Heart left ventricle (tissue), 16 donors: ENCODE data around the gene FLYWCH1. TPM values are rescaled to one million over a fixed set of nuclear protein-coding genes. Genes with fewer than 3 reads are reported as not detected.

Experiments
- ATAC-seq, 4 donors: fragments of 200-7000 bp; cut with Tn5 transposase; one replicate each; pipeline ENCODE4 v1.9.1; 2020 to 2022; ENCODE audit warnings: moderate library complexity in 4 of 4, mild to moderate bottlenecking in 3 of 4, moderate number of reproducible peaks in 1 of 4
- DNase-seq, 5 donors: peaks; one replicate each; pipeline ENCODE4 v3.0.0-alpha.2; 2020
- H3K27ac ChIP-seq, 12 donors: fragments of 200-600 bp; sonication (generic) in 4 of 12; one replicate each; pipeline versions ENCODE4 v1.5.0 to v1.8.0; 2016 to 2022; ENCODE audit warnings: mild to moderate bottlenecking in 2 of 12
- H3K27me3 ChIP-seq, 9 donors: fragments of 200-600 bp; sonication (generic) in 2 of 9; one replicate each; pipeline versions ENCODE4 v1.5.1 to v1.8.0; 2016 to 2022; ENCODE audit warnings: mild to moderate bottlenecking in 3 of 9
- H3K36me3 ChIP-seq, 9 donors: fragments of 200-600 bp; sonication (generic) in 2 of 9; one replicate each; pipeline versions ENCODE4 v1.5.0 to v1.8.0; 2018 to 2022; ENCODE audit warnings: mild to moderate bottlenecking in 2 of 9
- H3K4me1 ChIP-seq, 12 donors: fragments of 200-600 bp; sonication (generic) in 4 of 12; one replicate each; pipeline versions ENCODE4 v1.5.0 to v1.8.0; 2016 to 2022; ENCODE audit warnings: mild to moderate bottlenecking in 3 of 12
- H3K4me3 ChIP-seq, 12 donors: fragments of 200-600 bp; sonication (generic) in 4 of 12; one replicate each; pipeline versions ENCODE4 v1.5.0 to v1.8.0; 2017 to 2022; ENCODE audit warnings: mild to moderate bottlenecking in 9 of 12, moderate library complexity in 4 of 12
- H3K9me3 ChIP-seq, 12 donors: fragments of 200-600 bp; sonication (generic) in 4 of 12; one replicate each; pipeline versions ENCODE4 v1.5.0 to v1.8.0; 2016 to 2022; ENCODE audit warnings: mild to moderate bottlenecking in 1 of 12
- CTCF ChIP-seq, 12 donors: fragments of 200-600 bp; sonication (generic) in 4 of 12; IDR thresholded peaks; one replicate each; pipeline versions ENCODE4 v1.5.0 to v1.8.0; 2018 to 2022; ENCODE audit warnings: antibody characterized with exemption in 12 of 12, mild to moderate bottlenecking in 5 of 12
- POLR2A ChIP-seq, 2 donors: fragments of 450-650 bp; IDR thresholded peaks; one replicate each; pipeline ENCODE4 v1.6.1; 2017; ENCODE audit warnings: antibody characterized with exemption in 2 of 2, mild to moderate bottlenecking in 2 of 2, moderate library complexity in 2 of 2
- WGBS, 4 donors: extraction: QIAGEN DNeasy Blood & Tissue Kit in 2 of 4; methylation state at CpG; one replicate each; pipeline versions ENCODE4 v1.1.5 to v1.1.7; 2013 to 2018; 5-methylcytosine and 5-hydroxymethylcytosine counted together
- intact Hi-C, 10 donors: fragments of 100-400 bp; cut with DNase I; formaldehyde crosslinking; loops; one replicate each; pipeline versions ENCODE4 v1.11.1 to v1.14.2; 2022
- polyA plus RNA-seq, 2 donors: library from polyadenylated mRNA; stranded (reverse); fragments of 200-250 nt; gene quantifications; one replicate each; pipeline ENCODE4 v1.2.3, GENCODE V29; 2013
- total RNA-seq, 9 donors: library from RNA; depleted of rRNA in 2 of 9; stranded (reverse); fragments of >200 nt in 2 of 9; fragmentation: NEBNext Ultra II Directional in 3 of 9; extraction: Animal tissue kit (Norgen Biotek cat#: 25700) in 3 of 9; gene quantifications; one replicate each; pipeline versions ENCODE4 v1.1.0 to v1.2.4, GENCODE V29; 2016 to 2023
- donor health status: ischemic (EF 13 %, LVEDD 7.1; RV severe dilation, severe dysfunction).
- donor health status: healthy with polysubstance abuse.
- donor health status: DM: no; HTN: yes; CAD: no.
- donor health status: DM: no; HTN: no; CAD: no.
- donor health status: ischemic (EF 25% LVEDD 6.9; RV normal size, moderate dysfunction).
- donor health status: ischemic (EF 25% LVEDD 5.7; RV mildly dilated, moderate dysfunction).
- donor health status: healthy.
- donor health status: DM: yes; HTN: yes; CAD: no.
- donor health status: ischemic (EF 35%, LVEDD 5.7; RV mildly dilated, moderate dysfunction).
- donor health status: nonischemic (EF 11% LVEDD 7.7; RV severe dilation, severe dysfunction).
- donor health status: DM: yes; HTN: yes; CAD: no.
- donor health status: PGD.
- donor health status: ischemic (EF 29% LVEDD 5.4; RV normal size, mild dysfunction).
- donor health status: nonischemic (EF 23%, LVEDD 6.1; RV moderate dilation, normal function).

FLYWCH1 gene
- total and polyA plus RNA-seq, 11 donors: 26.3 to 48.4 (median 34.1) TPM

- peaks cover 0 to 5% (median 0%) of the 10 kb centered on the region in 9 donors for H3K36me3 ChIP-seq
- intact Hi-C loops: loop anchor here in 1 of 10 donors (10.0 kb wide), 1 partner anchor 92 kb away; no protein-coding TSS in a partner anchor
- no peak overlapping the region for H3K27ac ChIP-seq
- peak overlapping the region in 9 of 12 donors; percentile 3 to 39 (median 30) for H3K4me3 ChIP-seq
- no peaks in the 10 kb centered on the region for H3K9me3 ChIP-seq
- TF ChIP-seq CTCF (IDR thresholded peaks at IDR 0.05) (no peak), POLR2A (IDR thresholded peaks at IDR 0.05) (no peak)
- peak in 1 of 5 donors; percentile 58 for DNase-seq
- 9 to 23% (median 13%) methylated on average over 11 to 51 of the region's 51 CpGs for WGBS, 4 donors
- no peak for ATAC-seq
- peaks cover 6 to 71% (median 51%) of the 10 kb centered on the region in 12 donors for H3K4me1 ChIP-seq
- H3K27me3 ChIP-seq: peaks cover 58 to 63% (median 60%) of the 10 kb centered on the region in 9 donors
Measured at GRCh38 chr16:2967211-2967631, 55.5 kb downstream of the FLYWCH1 start.

GRCh38 chr16:2967721-2968161, 56.0 kb downstream of the FLYWCH1 start:
- WGBS, 4 donors: 46 to 60% (median 50%) methylated on average over 30 to 33 of the region's 33 CpGs
- TF ChIP-seq POLR2A (IDR thresholded peaks at IDR 0.05): no peak
- TF ChIP-seq CTCF (IDR thresholded peaks at IDR 0.05): no peak
- peaks cover 6 to 72% (median 50%) of the 10 kb centered on the region in 12 donors for H3K4me1 ChIP-seq

GRCh38 chr16:2968368-2968737, 56.6 kb downstream of the FLYWCH1 start:
- intact Hi-C loops: loop anchor here in 1 of 10 donors (10.0 kb wide), 1 partner anchor 94 kb away; no protein-coding TSS in a partner anchor
- Histone ChIP-seq H3K4me1 (peaks cover 4 to 70% (median 46%) of the 10 kb centered on the region in 12 donors), H3K36me3 (peaks cover 0 to 13% (median 0%) of the 10 kb centered on the region in 9 donors), H3K9me3 (no peaks in the 10 kb centered on the region), H3K27me3 (peaks cover 46 to 52% (median 48%) of the 10 kb centered on the region in 9 donors), H3K4me3 (peak overlapping the region; percentile 62 to 95 (median 78)), H3K27ac (no peak overlapping the region)
- ATAC-seq (no peak), DNase-seq (peak in 1 of 5 donors; percentile 52)
- WGBS, 4 donors: 16 to 28% (median 18%) methylated on average over 17 to 18 of the region's 18 CpGs
- TF ChIP-seq POLR2A (IDR thresholded peaks at IDR 0.05): no peak
- no peak for TF ChIP-seq CTCF (IDR thresholded peaks at IDR 0.05)

More at GRCh38 chr16:2967721-2968161, 56.0 kb downstream of the FLYWCH1 start:
- Histone ChIP-seq H3K27ac (no peak overlapping the region), H3K9me3 (no peaks in the 10 kb centered on the region), H3K36me3 (peaks cover 0 to 10% (median 0%) of the 10 kb centered on the region in 9 donors), H3K4me3 (no peak overlapping the region), H3K27me3 (peaks cover 53 to 58% (median 54%) of the 10 kb centered on the region in 9 donors)
- intact Hi-C loops: loop anchor here in 1 of 10 donors (10.0 kb wide), 1 partner anchor 93 kb away; no protein-coding TSS in a partner anchor
- ATAC-seq (no peak), DNase-seq (peak in 2 of 5 donors; percentile 17 to 60)

GRCh38 chr16:2968738-2969544, 57.2 kb downstream of the FLYWCH1 start, which contains the start of gene PAQR4:
Gene PAQR4, plus strand, starts transcription at chr16:2969348. Its CDS starts 327 bp downstream, at chr16:2969675.
- WGBS, 4 donors: 0 to 1% (median 1%) methylated on average over 45 to 98 of the region's 98 CpGs
- Histone ChIP-seq H3K36me3 (peaks cover 0 to 17% (median 0%) of the 10 kb centered on the region in 9 donors), H3K9me3 (no peaks in the 10 kb centered on the region), H3K4me3 (peak within 1 kb of the TSS; percentile 62 to 95 (median 78)), H3K27me3 (peaks cover 41 to 46% (median 42%) of the 10 kb centered on the region in 9 donors), H3K4me1 (peaks cover 3 to 64% (median 40%) of the 10 kb centered on the region in 12 donors), H3K27ac (peak within 1 kb of the TSS in 11 of 12 donors; percentile 24 to 79 (median 55))
- ATAC-seq: peak; percentile 90 to 95 (median 92)
- peak; percentile 88 to 95 (median 90) for DNase-seq
- intact Hi-C loops: loop anchor here in 1 of 10 donors (10.0 kb wide), 1 partner anchor 94 kb away; no protein-coding TSS in a partner anchor
- TF ChIP-seq POLR2A (IDR thresholded peaks at IDR 0.05): peak in 1 of 2 donors; percentile 77
- TF ChIP-seq CTCF (IDR thresholded peaks at IDR 0.05): no peak
